GM12878 (cell line): ENCODE results near the gene KLC3. TPM values are rescaled to one million over a fixed set of nuclear protein-coding genes. Genes with fewer than 3 reads are reported as not detected.

Source experiments
- CEBPZ ChIP-seq: fragments of 150-350 bp; IDR thresholded peaks from 2 replicates; pipeline ENCODE4 v1.6.1; 2016; ENCODE audit warnings: low read depth, low read length
- CTCF ChIP-seq, 3 experiments: IDR thresholded peaks in 2 of 3; conservative IDR thresholded peaks in 1 of 3; 2 replicates each; pipeline ENCODE4 v1.5.1; 2011; ENCODE audit warnings: low read depth in 3 of 3, low read length in 3 of 3, mild to moderate bottlenecking in 3 of 3, control low read depth in 2 of 3, moderate library complexity in 2 of 3, inconsistent platforms in 1 of 3, mixed read lengths in 1 of 3; ENCODE audit not compliant: control insufficient read depth in 2 of 3, insufficient read depth in 1 of 3; ENCODE audit errors: extremely low read depth in 1 of 3
- PKNOX1 ChIP-seq: fragments of 450-650 bp; IDR thresholded peaks from 2 replicates; pipeline ENCODE4 v1.6.1; 2016; ENCODE audit warnings: mild to moderate bottlenecking
- TBL1XR1 ChIP-seq: IDR thresholded peaks from 2 replicates; pipeline ENCODE4 v1.6.1; 2012; ENCODE audit warnings: low read depth, low read length, improper control_type of control experiment
- polyA plus RNA-seq, 11 experiments: library from polyadenylated mRNA; depleted of rRNA in 4 of 11; unstranded in 6 of 11; stranded (reverse) in 5 of 11; fragments of >200 nt; fragmentation: Nextera tagmentation in 4 of 11; fragmentation: Illumina TruSeq in 1 of 11; extraction: Ambion mirVana in 4 of 11; extraction: Trizol in 1 of 11; gene quantifications; 1 replicate in 1 of 11; 2 replicates in 10 of 11; pipeline versions ENCODE4 v1.2.1 to v1.2.3, GENCODE V29; 2011 to 2016; ENCODE audit warnings: inconsistent platforms in 2 of 11, missing spikeins in 2 of 11, low read depth in 1 of 11
- total RNA-seq, 4 experiments: library from RNA; depleted of rRNA in 3 of 4; stranded (reverse); fragments of >200 nt in 3 of 4; fragmentation: Illumina TruSeq in 1 of 4; extraction: Trizol in 1 of 4; gene quantifications; 2 replicates each; pipeline versions ENCODE4 v1.2.1 to v1.2.3, GENCODE V29; 2013 to 2021

The KLC3 gene
- total and polyA plus RNA-seq, 10 of the 15 experiments (the other 5 are each of a cell fraction or from before 2014, with no cell fraction given), result 0.03 to 0.38 (median 0.28) TPM; not detected in 5

GRCh38 chr19:45303269-45304060 is 37.1 kb upstream of the KLC3 start (continued):
- TF ChIP-seq PKNOX1, result no peak
- no peak for TF ChIP-seq CTCF (IDR thresholded peaks at IDR 0.05 in 2 of 3, conservative IDR thresholded peaks at IDR 0.05 in 1 of 3; ENCODE audit: control insufficient read depth in 2 of 3, extremely low read depth in 1 of 3, insufficient read depth in 1 of 3, low read depth in 3 of 3, low read length in 3 of 3)
- no peak for TF ChIP-seq CEBPZ
- TF ChIP-seq TBL1XR1, result no peak
